HG03439 (cell line): ENCODE measurements around the gene AGPS.

Experiments
- ATAC-seq: cut with Tn5 transposase; IDR thresholded peaks from one replicate; pipeline ENCODE4 v1.9.1; 2021; ENCODE audit warnings: mild to moderate bottlenecking, moderate library complexity; ENCODE audit not compliant: unreplicated experiment

The AGPS gene

DNA sequence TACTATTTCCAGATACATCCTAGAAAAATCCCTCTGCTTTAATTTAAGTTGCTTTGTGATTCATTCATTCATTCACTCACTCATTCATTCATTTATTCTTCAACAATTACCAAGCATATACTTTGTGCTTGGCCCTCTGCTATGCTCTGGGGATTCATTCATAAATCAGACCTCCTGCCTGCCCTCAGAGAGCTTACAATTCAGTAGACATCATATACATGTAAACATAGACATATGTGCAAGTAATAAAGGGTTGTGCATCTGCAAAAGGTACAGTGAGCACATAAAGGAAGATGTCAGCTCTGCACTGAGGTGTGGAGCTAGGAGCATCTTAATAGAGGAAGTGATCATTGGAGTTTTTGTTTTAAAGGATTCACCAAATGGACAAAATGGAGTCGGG is 189.4 kb downstream of the AGPS start:
- no peak for ATAC-seq

GRCh38 chr2:177584030-177584692 is 191.6 kb downstream of the AGPS start:
- ATAC-seq, result no peak

- ATAC-seq, result no peak
Observed at GRCh38 chr2:177585234-177585863, 192.8 kb downstream of the AGPS start.

DNA sequence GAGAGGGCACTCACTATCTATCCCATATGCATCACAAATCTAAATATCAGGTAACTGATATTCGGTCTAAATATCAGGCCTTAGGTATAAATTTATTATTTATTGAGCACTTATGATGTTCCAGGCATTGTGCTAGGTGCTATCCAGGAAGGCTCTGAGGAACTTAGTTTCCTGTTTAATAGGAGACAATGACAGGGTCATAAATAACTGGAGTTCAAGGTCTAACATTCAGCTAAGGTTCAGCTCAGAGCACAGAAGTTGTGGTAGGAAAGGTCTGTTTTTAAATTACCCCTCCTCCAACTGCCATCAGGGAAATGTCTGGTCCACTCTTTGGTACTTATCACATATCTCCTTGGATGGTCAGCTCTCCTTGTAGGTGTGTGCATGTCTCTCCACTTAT is 193.6 kb downstream of the AGPS start:
- no peak for ATAC-seq

DNA sequence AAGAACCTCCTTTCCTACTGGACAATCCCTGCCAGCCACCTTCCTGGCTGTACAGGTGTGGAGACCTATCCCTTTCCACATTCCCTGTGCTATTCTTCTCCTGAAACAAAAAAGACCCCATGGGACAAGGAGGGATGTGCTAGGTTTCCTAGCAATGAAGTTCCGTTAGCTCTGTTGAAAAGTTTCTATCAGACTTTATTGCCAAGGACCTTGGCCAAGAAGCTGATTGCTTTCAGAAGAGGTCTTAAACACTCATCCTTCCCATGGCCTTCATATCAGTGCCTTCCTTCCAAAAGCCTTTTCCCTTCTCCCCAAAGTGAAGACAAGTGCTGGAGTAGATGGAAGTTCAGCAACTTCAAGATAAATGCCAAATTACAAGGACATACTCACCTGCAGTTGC is 194.8 kb downstream of the AGPS start:
- ATAC-seq, result no peak

DNA sequence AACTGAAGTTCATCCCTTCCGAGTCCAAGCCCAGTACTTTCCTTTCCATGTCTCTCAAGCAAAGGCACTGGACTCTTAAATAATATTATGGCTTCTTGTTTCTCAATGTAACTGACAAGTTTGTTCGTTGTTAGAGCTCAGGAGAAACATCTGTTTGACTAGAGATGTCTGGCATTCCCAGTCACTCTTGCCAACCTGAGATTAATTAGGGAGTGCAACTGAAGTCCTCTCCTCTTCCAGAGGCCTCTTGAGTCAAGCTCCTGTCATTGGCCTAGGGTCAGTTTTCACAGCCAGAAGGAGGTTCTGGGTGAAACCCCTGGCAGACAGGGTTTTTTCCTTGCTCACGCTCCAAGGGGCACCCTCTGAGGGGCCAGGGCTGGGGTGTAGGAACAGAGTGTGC is 196.1 kb downstream of the AGPS start:
- no peak for ATAC-seq

DNA sequence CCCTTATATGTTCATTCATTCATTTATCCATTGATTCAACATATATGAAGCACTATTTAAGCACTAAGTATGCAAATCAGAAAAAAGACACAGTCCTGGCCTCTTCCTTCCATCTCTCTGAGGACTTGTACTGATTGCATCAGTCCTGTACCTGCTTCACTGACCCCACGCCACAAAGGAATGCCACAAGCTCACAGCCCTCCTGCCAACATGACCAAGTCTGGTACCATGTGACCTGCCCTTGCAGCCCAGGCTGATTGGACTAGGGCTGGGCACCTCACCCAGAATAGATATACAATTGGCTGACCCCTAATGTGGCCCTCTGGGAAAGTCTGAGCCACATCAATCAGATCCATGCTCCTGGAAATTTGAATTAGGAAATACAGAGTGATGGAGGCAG is 196.6 kb downstream of the AGPS start:
- no peak for ATAC-seq

GRCh38 chr2:177592397-177592796 is 199.8 kb downstream of the AGPS start:
- ATAC-seq, result no peak

DNA sequence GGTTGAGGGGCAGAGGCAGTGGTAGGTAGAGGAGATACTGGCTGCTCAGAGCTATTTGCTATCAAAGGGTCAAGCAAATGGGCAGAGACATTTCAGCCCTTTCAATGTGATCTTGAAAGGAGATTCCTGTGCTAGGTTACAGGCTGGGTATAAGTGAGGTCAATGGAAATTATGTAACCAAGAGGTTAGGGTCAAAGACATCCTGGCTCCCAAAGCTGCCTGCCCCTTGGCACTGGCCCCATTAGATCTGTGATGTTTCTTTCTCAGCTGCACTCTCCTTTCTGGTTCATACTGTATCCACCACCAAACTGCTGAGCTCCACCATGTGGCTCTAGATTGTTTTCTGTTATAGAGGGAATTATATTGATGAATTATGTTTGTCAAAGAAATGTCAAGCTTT is 200.4 kb downstream of the AGPS start:
- ATAC-seq, result no peak

- no peak for ATAC-seq
Observed at GRCh38 chr2:177593402-177593801, 200.8 kb downstream of the AGPS start.
